Smooth muscle cell (in vitro differentiated cells): ENCODE measurements around the gene SH2D4B. TPM values are rescaled to one million over a fixed set of nuclear protein-coding genes. Genes with fewer than 3 reads are reported as not detected.

ENCODE experiments used
- DNase-seq: peaks from one replicate; lab custom pipeline; 2025; ENCODE audit not compliant: unreplicated experiment; lab: John Stamatoyannopoulos, UW
- H2AFZ ChIP-seq: fragments of 200-600 bp; sonication (generic); 2 replicates; pipeline ENCODE4 v1.6.0; 2016; ENCODE audit warnings: antibody characterized with exemption, low read depth, mild to moderate bottlenecking
- H3F3A ChIP-seq: fragments of 200-600 bp; sonication (generic); 2 replicates; pipeline ENCODE4 v1.6.0; 2017; ENCODE audit warnings: antibody characterized with exemption, low read depth
- H3K27ac ChIP-seq: fragments of 200-600 bp; sonication (generic); 2 replicates; pipeline ENCODE4 v1.5.1; 2016; ENCODE audit warnings: low read depth, mild to moderate bottlenecking
- H3K27me3 ChIP-seq: fragments of 200-600 bp; sonication (generic); 2 replicates; pipeline ENCODE4 v1.6.1; 2016; ENCODE audit warnings: low read depth, mild to moderate bottlenecking
- H3K36me3 ChIP-seq: fragments of 200-600 bp; sonication (generic); 2 replicates; pipeline ENCODE4 v1.5.1; 2016; ENCODE audit warnings: low read depth
- H3K4me1 ChIP-seq: fragments of 200-600 bp; sonication (generic); 2 replicates; pipeline ENCODE4 v1.5.1; 2016; ENCODE audit warnings: low read depth
- H3K4me2 ChIP-seq: fragments of 200-600 bp; sonication (generic); 2 replicates; pipeline ENCODE4 v1.6.0; 2016; ENCODE audit warnings: mild to moderate bottlenecking
- H3K4me3 ChIP-seq: fragments of 200-600 bp; sonication (generic); 2 replicates; pipeline ENCODE4 v1.5.1; 2016; ENCODE audit warnings: mild to moderate bottlenecking
- H3K79me2 ChIP-seq: fragments of 200-600 bp; sonication (generic); 2 replicates; pipeline ENCODE4 v1.6.0; 2016; ENCODE audit warnings: low read depth, mild to moderate bottlenecking
- H3K9ac ChIP-seq: fragments of 200-600 bp; sonication (generic); 2 replicates; pipeline ENCODE4 v1.6.0; 2016; ENCODE audit warnings: low read depth
- H3K9me3 ChIP-seq: fragments of 200-600 bp; sonication (generic); replicated peaks from 2 replicates; pipeline ENCODE4 v1.5.1; 2016; ENCODE audit warnings: low read depth
- H4K20me1 ChIP-seq: fragments of 200-600 bp; sonication (generic); 2 replicates; pipeline ENCODE4 v1.6.0; 2016; ENCODE audit warnings: low read depth
- WGBS: methylation state at CpG from one replicate; pipeline ENCODE4 v1.1.7; 2016; ENCODE audit warnings: low lambda C conversion rate; 5-methylcytosine and 5-hydroxymethylcytosine counted together
- polyA plus RNA-seq: library from polyadenylated mRNA; unstranded; fragments of >200 nt; fragmentation: Nextera tagmentation; extraction: Ambion mirVana; gene quantifications from 2 replicates; pipeline ENCODE4 v1.2.1, GENCODE V29; 2016
- total RNA-seq: library from RNA; depleted of rRNA; stranded (reverse); fragments of >200 nt; gene quantifications from 2 replicates; pipeline ENCODE4 v1.2.3, GENCODE V29; 2014
- TF ChIP-seq, protein P1 (sequence below): fragments of 200-600 bp; sonication (generic); IDR thresholded peaks from 2 replicates; pipeline ENCODE4 v1.5.1; 2017; ENCODE audit warnings: borderline replicate concordance, mild to moderate bottlenecking, antibody characterized with exemption; ENCODE audit not compliant: insufficient read depth, poor library complexity, severe bottlenecking

The SH2D4B gene
- total and polyA plus RNA-seq, 2 experiments from 2014 or later, result 0.13 TPM; not detected in 1

DNA sequence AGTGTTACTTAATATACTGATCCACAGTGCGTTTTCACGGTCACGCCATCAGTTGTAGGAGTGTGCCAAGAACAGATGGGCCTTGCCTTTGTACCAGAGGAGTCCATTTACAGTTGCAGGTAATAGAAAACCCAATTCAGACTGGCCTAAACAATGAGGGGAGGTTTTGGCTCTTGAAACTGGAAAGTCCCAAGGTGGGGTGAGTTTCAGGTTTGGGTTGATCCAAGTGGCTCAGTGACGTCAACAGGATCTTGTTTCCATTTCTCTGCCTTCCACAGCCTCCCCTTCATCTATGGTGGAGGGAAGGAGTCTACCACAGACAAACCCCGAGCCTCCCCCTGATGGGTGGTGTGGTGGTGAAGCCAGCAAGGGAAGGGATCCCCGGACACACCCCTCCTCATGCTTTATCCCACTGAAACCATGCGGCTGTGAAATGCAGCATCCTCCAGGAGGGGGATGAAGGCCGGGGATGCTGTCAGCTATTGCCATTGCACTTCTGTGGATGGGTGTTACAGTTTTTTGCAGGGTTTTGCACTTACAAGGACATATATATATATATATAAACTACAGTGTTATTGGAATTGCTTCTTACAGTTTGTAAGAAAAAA is 14.8 kb upstream of the SH2D4B start:
- WGBS, result 80% methylated on average over 8 of the region's 8 CpGs
- H3K9me3 ChIP-seq, result no peaks in the 10 kb centered on the region
- no peaks in the 10 kb centered on the region for H3K4me1 ChIP-seq
- TF ChIP-seq, protein P1, sequence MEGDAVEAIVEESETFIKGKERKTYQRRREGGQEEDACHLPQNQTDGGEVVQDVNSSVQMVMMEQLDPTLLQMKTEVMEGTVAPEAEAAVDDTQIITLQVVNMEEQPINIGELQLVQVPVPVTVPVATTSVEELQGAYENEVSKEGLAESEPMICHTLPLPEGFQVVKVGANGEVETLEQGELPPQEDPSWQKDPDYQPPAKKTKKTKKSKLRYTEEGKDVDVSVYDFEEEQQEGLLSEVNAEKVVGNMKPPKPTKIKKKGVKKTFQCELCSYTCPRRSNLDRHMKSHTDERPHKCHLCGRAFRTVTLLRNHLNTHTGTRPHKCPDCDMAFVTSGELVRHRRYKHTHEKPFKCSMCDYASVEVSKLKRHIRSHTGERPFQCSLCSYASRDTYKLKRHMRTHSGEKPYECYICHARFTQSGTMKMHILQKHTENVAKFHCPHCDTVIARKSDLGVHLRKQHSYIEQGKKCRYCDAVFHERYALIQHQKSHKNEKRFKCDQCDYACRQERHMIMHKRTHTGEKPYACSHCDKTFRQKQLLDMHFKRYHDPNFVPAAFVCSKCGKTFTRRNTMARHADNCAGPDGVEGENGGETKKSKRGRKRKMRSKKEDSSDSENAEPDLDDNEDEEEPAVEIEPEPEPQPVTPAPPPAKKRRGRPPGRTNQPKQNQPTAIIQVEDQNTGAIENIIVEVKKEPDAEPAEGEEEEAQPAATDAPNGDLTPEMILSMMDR, result no peak
- H3K36me3 ChIP-seq, result no peaks in the 10 kb centered on the region
- no peak overlapping the region for H3K9ac ChIP-seq
- H4K20me1 ChIP-seq, result no peaks in the 10 kb centered on the region
- H3F3A ChIP-seq, result no peaks in the 10 kb centered on the region
- DNase-seq, result no peak
- no peak overlapping the region for H3K4me2 ChIP-seq
- H3K27me3 ChIP-seq, result no peaks in the 10 kb centered on the region
- no peak overlapping the region for H3K4me3 ChIP-seq
- H3K79me2 ChIP-seq, result no peaks in the 10 kb centered on the region
- H3K27ac ChIP-seq, result no peak overlapping the region
- H2AFZ ChIP-seq, result no peak overlapping the region

DNA sequence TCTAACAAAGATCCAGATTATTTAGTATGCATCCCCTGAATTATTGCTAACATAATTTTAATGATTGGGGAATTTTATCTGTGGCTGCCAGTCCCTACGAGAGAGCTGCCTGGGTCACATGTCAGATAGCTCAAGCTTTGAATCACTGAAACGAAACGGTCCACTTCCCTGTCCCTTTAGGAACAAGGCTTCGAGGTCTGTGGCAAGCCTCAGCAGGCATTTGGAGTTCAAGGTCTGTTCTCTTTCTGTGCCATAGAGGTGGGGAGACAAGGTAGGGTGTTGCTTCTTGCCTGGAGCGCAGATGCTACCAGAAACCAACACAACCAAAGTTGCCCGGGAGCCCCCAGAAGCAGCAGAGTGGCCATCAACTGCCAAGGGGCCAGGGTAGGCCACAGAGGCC is 13.9 kb upstream of the SH2D4B start:
- H2AFZ ChIP-seq, result no peak overlapping the region
- WGBS, result 81% methylated on average over 6 of the region's 6 CpGs
- no peak overlapping the region for H3K9ac ChIP-seq
- H3K4me1 ChIP-seq, result no peaks in the 10 kb centered on the region
- no peak overlapping the region for H3K27ac ChIP-seq
- TF ChIP-seq, protein P1, result no peak
- no peaks in the 10 kb centered on the region for H3K36me3 ChIP-seq
- H3K27me3 ChIP-seq, result no peaks in the 10 kb centered on the region
- no peak overlapping the region for H3K4me2 ChIP-seq
- DNase-seq, result no peak
- H3F3A ChIP-seq, result no peaks in the 10 kb centered on the region
- no peaks in the 10 kb centered on the region for H3K79me2 ChIP-seq
- H3K9me3 ChIP-seq, result no peaks in the 10 kb centered on the region
- H4K20me1 ChIP-seq, result no peaks in the 10 kb centered on the region
- no peak overlapping the region for H3K4me3 ChIP-seq

DNA sequence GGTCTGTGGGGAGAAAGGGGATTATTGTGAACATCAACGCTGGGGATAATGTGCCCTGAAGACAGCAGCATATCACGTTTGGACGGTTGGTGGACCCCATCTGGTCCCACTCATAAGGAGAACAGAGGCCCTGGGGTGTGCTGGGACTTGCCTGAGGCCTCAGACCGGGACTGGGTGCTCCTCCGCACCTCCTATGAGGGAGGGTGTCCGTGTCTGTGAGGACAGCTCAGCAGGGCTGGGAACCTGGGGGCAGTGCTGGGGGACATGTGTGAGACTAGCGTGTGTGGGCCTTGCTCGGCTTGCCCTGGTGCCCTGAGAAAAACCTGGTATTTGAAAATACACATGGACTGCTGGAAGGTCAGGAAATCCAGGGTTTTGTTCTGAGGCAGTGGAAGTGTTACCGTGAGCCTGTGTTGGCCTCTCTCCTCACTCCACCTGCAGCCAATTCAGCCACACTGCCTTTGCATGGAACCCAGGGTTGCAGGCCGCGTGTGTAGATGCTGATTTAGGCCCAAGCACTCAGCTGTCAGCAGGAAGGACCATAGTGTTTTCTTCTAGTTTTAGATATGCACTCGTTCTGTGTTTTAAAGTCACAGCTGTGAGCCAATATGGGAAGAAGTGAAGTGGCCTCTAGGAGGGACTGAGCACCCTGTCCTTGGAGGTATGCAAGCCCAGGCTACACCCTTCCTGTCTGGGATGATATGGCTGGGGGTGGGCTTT is 13.4 kb upstream of the SH2D4B start:
- DNase-seq, result no peak
- no peak overlapping the region for H3K9ac ChIP-seq

More for the DNA sequence above, 13.4 kb upstream of the SH2D4B start:
- no peak overlapping the region for H2AFZ ChIP-seq
- no peaks in the 10 kb centered on the region for H3K27me3 ChIP-seq
- no peak overlapping the region for H3K4me3 ChIP-seq
- no peaks in the 10 kb centered on the region for H3K4me1 ChIP-seq
- H3K9me3 ChIP-seq, result no peaks in the 10 kb centered on the region
- no peak overlapping the region for H3K27ac ChIP-seq
- H3K36me3 ChIP-seq, result no peaks in the 10 kb centered on the region
- no peaks in the 10 kb centered on the region for H4K20me1 ChIP-seq
- no peaks in the 10 kb centered on the region for H3K79me2 ChIP-seq
- H3F3A ChIP-seq, result no peaks in the 10 kb centered on the region
- H3K4me2 ChIP-seq, result no peak overlapping the region
- TF ChIP-seq, protein P1, result no peak
- WGBS, result 90% methylated on average over 12 of the region's 12 CpGs
